ENCODE results near the gene CAMSAP1.
"Not testable (repeated sequence)": the region's sequence is repeated elsewhere in the genome, so short reads cannot be mapped to it uniquely, and the experiment has no call there.

Gene CAMSAP1

GRCh38 chr9:135907431-135908092 is at the start of gene CAMSAP1:
TSS of gene CAMSAP1 (minus strand) at chr9:135907546. CDS start at chr9:135907159, 387 bp downstream.
- DNase-seq, result peak; percentile 98

DNA sequence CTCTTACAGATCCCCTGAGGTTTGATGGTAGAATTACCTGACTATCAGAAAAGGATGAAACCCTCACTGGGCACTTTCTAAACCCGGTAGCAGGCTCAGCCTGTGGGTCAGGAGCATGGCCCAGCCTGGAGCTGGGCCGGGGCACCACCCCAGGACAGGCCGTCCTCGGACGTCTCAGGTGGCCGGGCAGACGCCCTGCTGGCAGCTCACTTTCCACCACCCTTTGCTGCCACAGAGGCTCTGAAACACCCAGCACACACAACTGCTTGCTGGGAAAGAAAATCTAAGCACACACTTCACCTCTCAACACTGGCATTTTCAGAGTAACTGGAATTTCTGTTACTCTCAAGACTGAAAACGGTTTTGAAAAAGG is 49.4 kb upstream of the CAMSAP1 start:
- DNase-seq, result no peak

DNA sequence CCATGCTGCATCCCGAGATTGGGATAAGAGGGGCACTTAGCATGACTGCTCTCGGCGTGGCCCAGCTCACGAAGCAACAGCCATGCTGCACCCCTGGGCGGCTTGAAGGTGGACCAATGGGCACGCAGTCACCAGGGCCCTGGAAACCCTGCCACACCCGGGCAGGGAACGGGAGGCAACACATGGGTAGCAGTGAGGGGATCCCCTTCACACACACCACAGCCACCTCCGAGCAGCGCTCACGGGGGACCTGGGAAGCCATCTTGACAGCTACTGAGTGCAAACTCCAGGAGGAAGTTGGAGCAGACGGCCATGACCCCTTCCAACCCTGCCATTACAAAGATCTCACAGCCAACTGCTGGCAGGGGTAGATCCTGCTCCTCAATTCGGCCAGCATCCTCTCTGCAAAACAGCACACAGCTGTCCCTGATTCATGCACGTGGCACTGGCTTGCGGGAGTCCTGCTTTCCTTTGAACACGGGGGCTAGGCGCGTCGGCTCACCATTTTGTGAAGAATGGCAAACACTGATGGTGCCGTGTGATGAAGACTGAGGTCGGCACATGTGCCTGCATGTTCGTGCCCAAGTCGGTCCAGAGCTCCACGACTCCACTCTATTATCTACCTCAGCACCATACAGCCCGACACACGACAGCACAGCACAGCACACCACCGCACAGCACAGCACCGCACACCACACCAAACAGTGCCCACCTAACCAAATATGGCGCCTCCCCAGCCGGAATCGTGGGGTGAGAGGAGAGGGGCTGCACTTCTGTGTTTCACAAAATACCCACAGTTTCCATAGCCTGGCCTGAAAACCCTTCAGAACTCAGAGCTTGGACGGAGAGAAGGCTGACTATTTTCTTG is 48.8 kb upstream of the CAMSAP1 start:
- DNase-seq, result no peak

GRCh38 chr9:135952664-135953206 is 45.4 kb upstream of the CAMSAP1 start:
- DNase-seq, result no peak

- DNase-seq, result peak; percentile 64
These were observed 44.7 kb upstream of the CAMSAP1 start for GRCh38 chr9:135951889-135952663.

DNA sequence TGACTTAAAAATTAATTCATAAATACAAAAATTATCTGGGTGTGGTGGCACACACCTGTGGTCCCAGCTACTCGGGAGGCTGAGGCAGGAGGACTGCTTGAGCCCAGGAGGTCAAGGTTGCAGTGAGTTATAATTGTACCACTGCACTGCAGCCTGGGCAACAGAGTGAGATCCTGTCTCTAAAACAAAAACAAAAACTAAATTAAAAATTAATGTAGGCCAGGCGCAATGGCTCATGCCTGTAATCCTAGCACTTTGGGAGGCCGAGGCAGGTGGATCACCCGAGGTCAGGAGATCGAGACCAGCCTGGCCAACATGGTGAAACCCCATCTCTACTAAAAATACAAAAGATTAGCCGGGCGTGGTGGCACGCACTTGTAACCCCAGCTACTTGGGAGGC is 44.0 kb upstream of the CAMSAP1 start:
- not testable (repeated sequence) for DNase-seq

GRCh38 chr9:135950841-135951240 is 43.5 kb upstream of the CAMSAP1 start:
- DNase-seq, result not testable (repeated sequence)

- no peak for DNase-seq
These were observed 42.9 kb upstream of the CAMSAP1 start for GRCh38 chr9:135950135-135950682.

DNA sequence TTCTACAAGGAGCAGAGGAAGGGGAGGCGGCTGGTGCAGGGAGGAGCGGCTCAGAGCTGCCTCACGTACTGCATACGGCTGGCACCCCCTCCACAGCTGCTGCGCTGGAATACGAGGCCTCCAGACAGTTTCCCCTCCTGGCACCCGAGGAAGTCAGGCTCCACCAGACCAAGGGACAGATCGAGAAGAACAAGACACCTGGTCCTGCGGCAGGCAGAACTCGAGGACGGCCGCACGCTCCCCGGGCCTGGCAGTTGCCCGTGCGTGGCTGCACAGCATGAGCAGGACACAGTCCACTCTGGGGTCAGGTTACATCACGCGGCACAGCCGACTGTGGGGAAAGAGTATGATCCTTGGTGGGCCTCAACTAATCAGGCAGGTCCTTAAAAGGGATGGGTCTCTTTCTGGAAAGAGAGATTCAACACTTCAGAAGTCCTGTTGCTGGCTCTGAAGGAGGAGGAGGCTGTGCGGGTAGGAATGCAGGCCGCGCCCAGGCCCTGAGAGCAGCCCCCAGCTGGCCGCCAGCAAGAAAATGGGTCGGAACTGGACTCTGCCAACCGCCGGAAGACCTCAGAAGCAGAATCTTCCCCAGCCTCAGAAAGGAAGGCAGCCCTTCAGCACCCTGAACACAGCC is 42.3 kb upstream of the CAMSAP1 start:
- DNase-seq, result no peak

GRCh38 chr9:135948968-135949367 is 41.6 kb upstream of the CAMSAP1 start:
- no peak for DNase-seq

GRCh38 chr9:135948446-135948845 is 41.1 kb upstream of the CAMSAP1 start:
- DNase-seq, result no peak

DNA sequence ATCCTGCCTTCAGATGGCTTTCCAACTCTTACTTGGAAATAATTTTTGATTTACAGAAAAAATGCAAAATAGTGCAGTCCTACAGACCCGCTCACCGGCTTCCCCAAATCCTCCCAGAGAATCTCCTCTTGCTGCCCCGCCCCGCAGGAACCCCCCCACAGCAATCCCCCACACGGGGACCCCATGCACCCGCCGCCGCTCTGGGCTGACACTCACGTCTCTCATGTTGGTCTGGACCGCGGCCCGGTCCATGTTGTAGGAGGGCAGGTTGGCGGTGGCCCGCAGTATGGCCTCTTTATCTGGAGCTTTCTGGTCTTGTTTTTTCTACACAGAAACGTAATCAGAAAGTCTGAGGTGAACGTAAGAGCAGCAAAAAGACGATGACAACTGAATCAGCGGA is 40.2 kb upstream of the CAMSAP1 start:
- no peak for DNase-seq

DNA sequence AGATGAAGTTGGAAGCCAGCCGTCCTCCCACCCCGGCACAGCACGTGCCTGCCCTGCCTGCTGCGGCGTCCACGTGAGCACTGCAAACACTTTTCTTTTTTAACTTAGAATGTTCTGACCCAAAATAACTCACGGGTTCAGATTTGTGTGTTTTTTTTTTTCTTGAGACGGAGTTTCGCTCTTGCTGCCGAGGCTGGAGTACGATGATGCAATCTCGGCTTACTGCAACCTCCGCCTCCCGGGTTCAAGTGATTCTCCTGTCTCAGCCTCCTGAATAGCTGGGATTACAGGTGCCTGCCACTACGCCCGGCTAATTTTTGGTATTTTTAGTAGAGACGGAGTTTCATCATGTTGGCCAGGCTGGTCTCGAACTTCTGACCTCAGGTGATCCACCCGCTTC is 39.8 kb upstream of the CAMSAP1 start:
- DNase-seq, result not testable (repeated sequence)

DNA sequence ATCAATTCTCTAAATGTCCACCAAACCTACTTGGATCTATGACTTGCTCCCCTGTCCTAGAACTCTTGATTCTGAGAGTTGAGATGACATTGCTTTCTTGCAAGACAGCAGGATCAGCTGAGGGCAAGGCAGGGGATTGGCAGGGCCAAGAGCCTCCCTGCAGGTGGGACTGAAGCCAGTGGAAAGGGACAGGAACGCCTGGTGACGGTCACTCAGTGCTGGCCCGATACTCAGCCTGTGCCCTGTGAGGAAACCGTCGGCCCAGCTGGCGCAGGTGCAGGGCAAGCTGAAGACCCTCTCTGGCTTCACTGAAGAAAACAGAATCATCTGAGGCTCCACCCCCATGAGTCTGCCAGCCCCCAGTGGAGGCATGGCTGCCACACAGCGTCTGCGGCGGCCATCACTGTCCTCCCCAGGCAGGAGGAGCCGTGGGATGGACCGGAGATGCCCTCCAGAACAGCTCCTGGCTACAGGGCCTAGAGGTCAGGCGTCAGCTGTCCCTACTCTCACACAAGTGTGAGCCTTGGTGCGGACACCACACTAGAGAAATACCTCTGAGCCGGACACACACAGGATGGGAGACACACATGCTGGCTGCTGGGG is 39.1 kb upstream of the CAMSAP1 start:
- no peak for DNase-seq

GRCh38 chr9:135945969-135946368 is 38.6 kb upstream of the CAMSAP1 start:
- DNase-seq, result no peak

GRCh38 chr9:135944444-135945252 is 37.3 kb upstream of the CAMSAP1 start:
- DNase-seq, result no peak

DNA sequence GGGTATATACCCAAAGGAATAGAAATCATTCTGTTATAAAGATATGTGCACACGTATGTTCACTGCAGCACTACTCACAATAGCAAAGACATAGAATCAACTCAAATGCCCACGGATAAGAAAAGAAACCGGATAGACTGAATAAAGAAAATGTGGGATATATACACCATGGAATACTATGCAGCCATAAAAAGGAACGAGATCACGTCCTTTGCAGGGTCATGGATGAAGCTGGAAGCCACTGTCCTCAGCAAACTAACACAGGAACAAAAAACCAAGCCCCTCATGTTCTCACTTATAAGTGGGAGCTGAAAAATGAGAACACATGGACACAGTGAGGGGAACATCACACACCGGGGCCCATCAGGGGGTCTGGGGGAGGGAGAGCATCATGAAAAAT is 36.3 kb upstream of the CAMSAP1 start:
- DNase-seq, result not testable (repeated sequence)

DNA sequence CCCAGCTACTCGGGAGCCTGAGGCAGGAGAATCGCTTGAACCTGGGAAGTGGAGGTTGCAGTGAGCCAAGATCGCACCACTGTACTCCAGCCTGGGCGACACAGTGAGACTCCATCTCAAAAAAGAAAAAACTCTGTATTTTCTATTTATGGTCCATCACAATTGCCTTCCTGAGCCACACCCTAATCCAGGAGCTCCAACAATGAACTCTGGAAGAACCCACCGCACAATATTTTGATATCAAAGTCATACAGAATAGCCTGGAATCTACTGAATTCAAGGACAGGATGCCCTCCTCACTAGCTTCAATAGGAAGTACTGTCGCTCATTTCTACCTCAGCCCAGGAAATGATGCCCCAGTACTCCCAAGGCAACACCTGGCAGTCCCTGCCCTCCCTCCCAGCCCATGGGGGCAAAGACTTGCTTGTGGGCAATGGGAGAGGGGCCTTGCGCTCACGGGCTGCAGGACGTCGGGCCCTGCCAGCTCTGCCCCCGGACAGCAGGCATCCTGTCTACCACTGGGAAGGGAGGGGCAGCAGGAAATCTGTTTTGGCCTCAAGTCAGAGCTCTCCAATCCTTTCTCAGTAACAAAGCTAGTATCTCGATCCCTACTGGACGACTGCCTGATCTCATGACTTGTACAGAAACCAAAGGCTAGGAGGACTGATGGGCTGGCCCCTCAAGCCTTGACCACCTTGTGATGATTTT is 34.1 kb upstream of the CAMSAP1 start:
- no peak for DNase-seq

GRCh38 chr9:135939351-135940265 is 32.3 kb upstream of the CAMSAP1 start:
- no peak for DNase-seq

Data from NCI-H2029 (cell line).